ENCODE results near the gene RPP38.

Gene RPP38

GRCh38 chr10:15113766-15114165 lies 16.6 kb downstream of the RPP38 start:
- no peak for DNase-seq

GRCh38 chr10:15116225-15116624 lies 19.1 kb downstream of the RPP38 start:
- DNase-seq: no peak

GRCh38 chr10:15118615-15119014 lies 21.5 kb downstream of the RPP38 start:
- DNase-seq: no peak

DNA sequence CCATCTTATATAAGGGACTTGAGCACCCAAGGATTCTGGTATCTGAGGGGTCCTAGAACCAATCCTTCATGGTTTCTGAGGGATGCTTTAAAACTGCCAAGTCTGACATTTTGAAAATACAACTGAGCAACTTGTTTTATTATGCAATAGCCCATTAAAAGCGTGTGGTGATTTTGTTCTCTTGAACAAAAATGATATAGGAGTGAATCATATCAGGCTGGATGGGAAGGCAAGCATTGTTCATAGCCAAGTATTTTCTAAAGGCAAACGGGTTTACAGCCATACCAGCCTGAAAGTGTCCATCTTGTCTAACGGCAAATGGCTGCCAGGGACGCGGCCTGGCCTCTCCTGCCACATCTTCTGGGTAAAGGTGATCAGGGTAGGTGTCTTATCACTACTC lies 23.4 kb downstream of the RPP38 start:
- no peak for DNase-seq

DNA sequence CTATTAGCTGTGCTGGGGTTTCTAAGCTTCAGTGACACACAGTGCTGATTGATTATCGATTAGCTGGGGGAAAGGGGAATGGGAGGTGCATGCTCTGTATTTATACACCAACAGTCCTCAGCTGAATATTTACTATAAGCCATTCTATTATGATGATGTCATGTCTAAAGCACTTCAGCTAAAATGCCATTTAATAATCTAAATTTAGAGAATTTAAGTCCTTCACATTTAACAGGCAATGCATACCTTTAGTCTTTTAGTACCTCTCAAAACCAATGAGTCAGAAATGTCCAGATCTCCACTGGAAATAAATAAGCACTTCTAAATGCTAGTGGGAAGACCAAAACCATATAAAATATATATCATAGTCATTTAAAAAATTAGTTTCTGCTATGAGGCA lies 24.6 kb downstream of the RPP38 start:
- no peak for DNase-seq

- no peak for DNase-seq
Measured at GRCh38 chr10:15122477-15123030, 25.4 kb downstream of the RPP38 start.

GRCh38 chr10:15123749-15124184 lies 26.6 kb downstream of the RPP38 start:
- DNase-seq: no peak

DNA sequence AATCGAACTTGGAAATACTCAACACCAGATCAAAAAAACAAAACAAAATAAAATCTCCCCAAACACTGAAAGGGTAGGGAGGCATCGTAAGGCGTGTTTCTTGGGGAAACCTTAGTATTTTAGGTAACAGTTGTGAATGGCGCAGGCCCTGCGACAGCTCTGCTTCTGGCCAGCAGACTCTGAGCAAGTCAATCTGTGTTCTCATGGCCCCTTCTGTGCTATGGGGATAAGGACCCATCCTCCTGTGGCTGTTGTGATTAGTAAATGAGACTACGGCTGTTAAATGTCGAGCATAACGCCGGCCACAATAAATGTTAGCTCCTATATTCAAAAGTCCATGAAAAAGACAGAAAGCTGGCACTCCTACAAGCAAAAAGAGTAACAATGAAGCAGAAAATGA lies 27.0 kb downstream of the RPP38 start:
- no peak for DNase-seq

GRCh38 chr10:15124908-15125307 lies 27.8 kb downstream of the RPP38 start:
- DNase-seq: no peak

GRCh38 chr10:15131330-15131729 lies 34.2 kb downstream of the RPP38 start:
- no peak for DNase-seq

GRCh38 chr10:15136129-15137035 lies 39.2 kb downstream of the RPP38 start:
- DNase-seq: no peak

GRCh38 chr10:15137036-15137359 lies 39.8 kb downstream of the RPP38 start:
- no peak for DNase-seq

DNA sequence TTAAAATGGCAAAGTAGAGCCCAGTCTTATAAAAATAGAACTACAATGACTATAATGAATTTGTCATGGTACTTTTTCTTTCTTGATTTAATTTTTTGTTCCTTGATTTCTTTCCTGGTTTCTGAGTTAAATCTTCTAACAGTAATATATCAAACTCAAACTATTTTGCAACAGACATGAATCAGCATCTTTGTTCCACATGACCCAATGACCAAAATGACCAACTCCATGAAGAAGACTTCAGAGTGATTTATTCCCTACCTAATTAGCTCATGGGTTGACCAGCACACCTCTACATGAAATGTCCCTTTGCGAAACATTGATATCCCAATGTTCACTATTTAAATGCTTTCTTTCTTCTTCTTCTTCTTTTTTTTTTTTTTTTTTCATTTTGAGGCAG lies 40.5 kb downstream of the RPP38 start:
- DNase-seq: no peak

DNA sequence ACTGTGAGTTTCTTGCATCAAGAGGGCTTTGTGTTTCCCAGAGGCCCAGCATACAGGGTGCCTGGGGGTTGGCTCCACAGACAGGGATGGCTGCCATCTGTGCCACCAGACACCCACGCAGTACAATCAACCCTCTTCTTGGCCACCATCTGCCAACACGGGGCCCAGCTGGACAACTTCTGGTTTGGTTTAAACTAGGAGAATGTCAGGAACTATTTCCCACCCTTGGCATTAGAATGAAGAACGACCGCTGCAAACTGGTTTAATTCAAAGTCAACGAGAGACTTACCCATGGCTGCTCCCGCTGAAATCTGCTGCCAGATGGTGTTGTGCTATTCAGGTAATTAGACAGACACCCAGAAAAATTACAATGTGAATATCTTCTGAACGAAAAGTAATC lies 43.5 kb downstream of the RPP38 start:
- DNase-seq: no peak

GRCh38 chr10:15141136-15142054 lies 44.2 kb downstream of the RPP38 start:
- DNase-seq: peak; percentile 64

GRCh38 chr10:15144788-15145187 lies 47.6 kb downstream of the RPP38 start:
- DNase-seq: no peak

- no peak for DNase-seq
Measured at GRCh38 chr10:15146366-15146765, 49.2 kb downstream of the RPP38 start.

- no peak for DNase-seq
Measured at GRCh38 chr10:15147594-15148392, 50.6 kb downstream of the RPP38 start.

DNA sequence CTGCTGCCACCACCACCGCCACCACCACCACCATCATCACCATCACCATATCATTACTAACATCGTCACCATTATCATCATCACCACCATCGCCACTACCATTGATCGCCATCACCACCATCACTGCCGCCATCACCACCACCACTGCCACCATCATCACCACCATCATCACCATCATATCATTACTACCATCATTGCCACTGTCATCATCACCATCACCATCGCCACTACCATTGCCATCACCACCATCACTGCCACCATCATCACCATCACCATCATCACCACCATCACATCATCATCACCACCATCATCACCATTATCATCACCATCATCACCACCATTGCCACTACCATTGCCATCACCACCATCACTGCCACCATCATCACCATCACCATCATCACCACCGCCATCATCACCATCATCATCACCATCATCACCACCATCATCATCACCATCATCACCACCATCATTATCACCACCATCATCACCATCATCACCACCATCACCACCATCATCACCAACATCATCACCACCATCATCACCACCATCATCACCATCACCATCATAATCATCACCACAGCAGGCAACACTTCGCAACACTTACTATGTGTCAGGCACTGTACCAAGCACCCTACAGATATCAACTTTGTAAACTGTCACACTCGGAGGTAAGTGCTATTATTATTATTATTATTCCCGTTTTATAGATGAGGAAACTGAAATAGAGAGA lies 52.1 kb downstream of the RPP38 start:
- DNase-seq: no peak

- DNase-seq: no peak
Measured at GRCh38 chr10:15150563-15150962, 53.4 kb downstream of the RPP38 start.

GRCh38 chr10:15152556-15152955 lies 55.4 kb downstream of the RPP38 start:
- no peak for DNase-seq

All from CD4-positive, alpha-beta T cell treated with Interferon gamma for 1 hour (primary cell).